ENCODE data around the gene PRKG1.

GRCh38 chr10:51834548-51834947, 760.3 kb downstream of the PRKG1 start:
- no peak for TF ChIP-seq CTCF (IDR thresholded peaks at IDR 0.05)
- no peak for TF ChIP-seq POLR2A (IDR thresholded peaks at IDR 0.05)
